SK-N-MC (cell line): ENCODE results near the gene ISM1.

Experiments
- EZH2 ChIP-seq: fragments of 200-600 bp; sonication (generic); IDR thresholded peaks from one replicate; pipeline ENCODE4 v1.6.1; 2017; ENCODE audit warnings: antibody characterized with exemption
- POLR2AphosphoS5 ChIP-seq: IDR thresholded peaks from 2 replicates; pipeline ENCODE4 v1.6.1; 2012; ENCODE audit warnings: mild to moderate bottlenecking, low read depth, low read length, borderline replicate concordance

DNA sequence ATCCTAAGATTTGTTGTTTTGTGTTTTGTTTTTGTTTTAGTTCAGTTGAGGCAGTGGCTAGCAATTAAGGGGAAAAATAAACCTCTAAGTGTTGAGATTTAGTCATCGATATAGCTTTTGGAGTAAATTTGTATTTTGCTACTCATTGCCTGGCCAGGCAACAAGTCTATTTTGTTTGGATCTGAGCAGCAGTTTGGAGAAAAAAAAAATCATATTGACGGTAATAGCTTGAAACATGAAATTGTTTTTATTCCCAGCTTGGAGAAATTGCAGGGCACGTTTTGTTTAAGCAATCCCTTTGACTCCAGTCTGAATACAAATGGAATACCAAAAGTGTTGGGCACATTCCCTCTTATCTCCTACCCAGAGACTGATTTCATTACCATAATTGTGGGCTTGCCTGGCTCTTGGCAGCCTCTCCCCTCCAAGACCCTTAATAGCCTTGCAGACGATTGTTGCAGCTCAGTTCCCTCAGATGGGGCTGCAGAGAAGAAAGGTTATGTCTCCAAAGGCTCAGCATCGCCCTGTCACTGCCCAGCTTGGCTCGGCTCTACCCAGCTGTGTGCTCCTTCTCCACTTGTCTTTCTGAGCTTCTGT lies 56.0 kb downstream of the ISM1 start:
- TF ChIP-seq POLR2AphosphoS5: no peak
- no peak for TF ChIP-seq EZH2
